NCI-H226 (cell line): ENCODE data around the gene CNPPD1.

ENCODE experiments used
- DNase-seq: peaks from one replicate; pipeline ENCODE4 v3.0.0-alpha.2; 2015

The CNPPD1 gene

GRCh38 chr2:219178377-219179175 lies 1.9 kb upstream of the CNPPD1 start:
- no peak for DNase-seq

GRCh38 chr2:219177552-219178376 lies 1.0 kb upstream of the CNPPD1 start, which contains the start of gene RETREG2:
Gene RETREG2, plus strand, starts transcription at chr2:219178275. Its CDS starts 78 bp downstream, at chr2:219178353.
- DNase-seq = peak; percentile 81

GRCh38 chr2:219175928-219176817 lies 552 bp downstream of the CNPPD1 start:
- DNase-seq = peak; percentile 34

GRCh38 chr2:219175486-219175885 lies 1.2 kb downstream of the CNPPD1 start:
- DNase-seq = no peak

GRCh38 chr2:219174801-219175200 lies 1.9 kb downstream of the CNPPD1 start:
- no peak for DNase-seq

- DNase-seq = no peak
Measured at GRCh38 chr2:219174146-219174545, 2.6 kb downstream of the CNPPD1 start.

GRCh38 chr2:219173176-219173575 lies 3.5 kb downstream of the CNPPD1 start:
- DNase-seq = no peak

GRCh38 chr2:219172231-219173154 lies 4.2 kb downstream of the CNPPD1 start:
- DNase-seq = no peak

GRCh38 chr2:219171231-219171651 lies 5.5 kb downstream of the CNPPD1 start:
- DNase-seq = peak; percentile 56

- no peak for DNase-seq
Measured at GRCh38 chr2:219169930-219170654, 6.6 kb downstream of the CNPPD1 start, which contains the start of gene SLC23A3. Gene SLC23A3, minus strand, starts transcription at chr2:219170029. Its CDS starts 45 bp downstream, at chr2:219169984.

GRCh38 chr2:219168932-219169331 lies 7.8 kb downstream of the CNPPD1 start:
- no peak for DNase-seq

GRCh38 chr2:219168526-219168925 lies 8.2 kb downstream of the CNPPD1 start:
- no peak for DNase-seq

- DNase-seq = no peak
Measured at GRCh38 chr2:219167997-219168396, 8.7 kb downstream of the CNPPD1 start.

- no peak for DNase-seq
Measured at GRCh38 chr2:219165058-219165911, 11.4 kb downstream of the CNPPD1 start.

- DNase-seq = no peak
Measured at GRCh38 chr2:219163156-219163555, 13.6 kb downstream of the CNPPD1 start.

- no peak for DNase-seq
Measured at GRCh38 chr2:219161097-219161496, 15.6 kb downstream of the CNPPD1 start.

GRCh38 chr2:219160186-219161017 lies 16.3 kb downstream of the CNPPD1 start, which contains the start of gene NHEJ1:
Gene NHEJ1, minus strand, starts transcription at chr2:219160815. Its CDS starts 2,453 bp downstream, at chr2:219158362.
- peak; percentile 76 for DNase-seq

GRCh38 chr2:219159771-219160185 lies 16.9 kb downstream of the CNPPD1 start:
- no peak for DNase-seq

GRCh38 chr2:219158586-219158985 lies 18.1 kb downstream of the CNPPD1 start:
- DNase-seq = no peak
